K562 (cell line): Measurements from ENCODE around the gene TAL1. TPM values are rescaled to one million over a fixed set of nuclear protein-coding genes. Genes with fewer than 3 reads are reported as not detected.

ENCODE experiments used
- ARID3A ChIP-seq: IDR thresholded peaks from 2 replicates; pipeline ENCODE4 v1.6.1; 2012; ENCODE audit warnings: low read depth, low read length, improper control_type of control experiment, borderline replicate concordance
- HBP1 ChIP-seq: fragments of 450-650 bp; formaldehyde crosslinking; IDR thresholded peaks from 2 replicates; pipeline ENCODE4 v1.4.0; 2022; ENCODE audit warnings: missing genetic modification characterization
- MEF2A ChIP-seq: IDR thresholded peaks from 2 replicates; pipeline ENCODE4 v1.6.1; 2011; ENCODE audit warnings: low read depth, mild to moderate bottlenecking, low read length, moderate library complexity; ENCODE audit not compliant: control insufficient read depth
- ZBTB40 ChIP-seq, 2 experiments: fragments of 450-650 bp in 1 of 2; sonication (generic) in 1 of 2; formaldehyde crosslinking in 1 of 2; IDR thresholded peaks; 2 replicates each; pipeline versions ENCODE4 v1.7.1 to v1.9.0; 2016 to 2022; ENCODE audit warnings: inconsistent platforms in 1 of 2, mild to moderate bottlenecking in 1 of 2, missing genetic modification reagents in 1 of 2
- polyA plus RNA-seq, 8 experiments: library from polyadenylated mRNA; depleted of rRNA in 4 of 8; stranded (reverse) in 5 of 8; unstranded in 3 of 8; fragments of >200 nt; fragmentation: Nextera tagmentation in 2 of 8; fragmentation: Illumina TruSeq in 1 of 8; extraction: Ambion mirVana in 2 of 8; extraction: Trizol in 1 of 8; gene quantifications; 2 replicates each; pipeline versions ENCODE4 v1.2.1 to v1.2.3, GENCODE V29; 2011 to 2014; ENCODE audit warnings: inconsistent platforms in 1 of 8, missing spikeins in 1 of 8
- total RNA-seq, 7 experiments: library from RNA; depleted of rRNA in 6 of 7; stranded (reverse); fragments of >200 nt in 6 of 7; fragmentation: Illumina TruSeq in 2 of 7; extraction: Trizol in 2 of 7; gene quantifications; 2 replicates each; pipeline versions ENCODE4 v1.2.1 to v1.2.3, GENCODE V29; 2011 to 2021; ENCODE audit warnings: low replicate concordance in 1 of 7
- TF ChIP-seq, protein P1 (sequence below): IDR thresholded peaks from 3 replicates; pipeline ENCODE4 v1.6.1; 2011; ENCODE audit warnings: borderline replicate concordance, mild to moderate bottlenecking, moderate library complexity; ENCODE audit not compliant: insufficient read length; ENCODE audit errors: extremely low read depth
- TF ChIP-seq, protein P2 (sequence below): fragments of 450-650 bp; IDR thresholded peaks from one replicate; pipeline ENCODE4 v1.6.1; 2018; ENCODE audit warnings: mild to moderate bottlenecking, moderate library complexity; ENCODE audit not compliant: partially characterized antibody

TAL1 gene
- total and polyA plus RNA-seq, 9 of the 15 experiments (the other 6 are each of a cell fraction or from before 2014, with no cell fraction given): 18.5 to 106 (median 59.7) TPM

DNA sequence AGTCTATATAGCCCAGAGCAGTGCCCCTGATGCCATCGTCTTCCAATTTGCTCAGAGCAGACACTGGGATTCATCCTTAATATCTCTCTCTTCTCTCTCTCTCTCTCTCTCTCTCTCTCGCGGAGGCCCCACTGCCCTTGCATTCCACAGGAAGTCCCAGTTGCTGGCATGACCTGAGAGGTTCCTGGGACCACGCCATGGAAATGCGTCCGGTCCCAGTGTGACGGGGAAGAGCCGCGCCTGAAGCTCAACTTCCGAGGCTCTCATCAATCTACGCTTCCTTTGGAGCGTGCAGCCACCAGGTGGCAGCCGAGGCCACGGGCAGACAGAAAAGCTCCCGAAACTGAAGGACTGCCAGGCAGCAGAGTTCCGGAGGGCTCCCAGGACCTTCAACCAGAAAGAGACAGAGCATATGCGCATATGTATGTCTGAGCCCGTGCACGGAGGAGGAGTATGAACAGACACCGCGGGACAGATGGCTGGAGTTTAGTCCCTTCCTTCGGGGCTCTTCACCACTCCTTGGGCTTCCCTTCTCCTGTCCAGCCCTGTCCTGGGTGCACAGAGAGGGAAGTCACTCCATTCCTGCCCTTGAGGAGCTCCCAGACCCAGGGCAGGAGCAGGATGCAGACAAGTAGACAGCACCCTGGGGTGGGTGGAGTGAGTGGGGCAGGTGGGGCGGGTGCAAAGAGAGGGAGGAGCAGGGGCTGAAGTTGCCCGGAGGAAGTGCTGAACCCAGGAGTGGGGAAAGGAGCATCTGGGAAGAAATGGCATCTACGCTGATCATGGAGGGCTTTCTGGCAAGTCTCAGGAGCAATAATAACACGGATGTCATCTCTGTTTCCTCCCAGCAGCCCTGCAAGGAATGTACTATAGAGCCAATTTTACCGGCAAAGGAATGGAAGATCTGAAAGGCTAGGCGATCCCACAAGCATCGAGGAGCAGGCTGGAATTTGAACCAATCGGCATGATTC, 52.7 kb downstream of the TAL1 start (continued):
- TF ChIP-seq, protein P1, sequence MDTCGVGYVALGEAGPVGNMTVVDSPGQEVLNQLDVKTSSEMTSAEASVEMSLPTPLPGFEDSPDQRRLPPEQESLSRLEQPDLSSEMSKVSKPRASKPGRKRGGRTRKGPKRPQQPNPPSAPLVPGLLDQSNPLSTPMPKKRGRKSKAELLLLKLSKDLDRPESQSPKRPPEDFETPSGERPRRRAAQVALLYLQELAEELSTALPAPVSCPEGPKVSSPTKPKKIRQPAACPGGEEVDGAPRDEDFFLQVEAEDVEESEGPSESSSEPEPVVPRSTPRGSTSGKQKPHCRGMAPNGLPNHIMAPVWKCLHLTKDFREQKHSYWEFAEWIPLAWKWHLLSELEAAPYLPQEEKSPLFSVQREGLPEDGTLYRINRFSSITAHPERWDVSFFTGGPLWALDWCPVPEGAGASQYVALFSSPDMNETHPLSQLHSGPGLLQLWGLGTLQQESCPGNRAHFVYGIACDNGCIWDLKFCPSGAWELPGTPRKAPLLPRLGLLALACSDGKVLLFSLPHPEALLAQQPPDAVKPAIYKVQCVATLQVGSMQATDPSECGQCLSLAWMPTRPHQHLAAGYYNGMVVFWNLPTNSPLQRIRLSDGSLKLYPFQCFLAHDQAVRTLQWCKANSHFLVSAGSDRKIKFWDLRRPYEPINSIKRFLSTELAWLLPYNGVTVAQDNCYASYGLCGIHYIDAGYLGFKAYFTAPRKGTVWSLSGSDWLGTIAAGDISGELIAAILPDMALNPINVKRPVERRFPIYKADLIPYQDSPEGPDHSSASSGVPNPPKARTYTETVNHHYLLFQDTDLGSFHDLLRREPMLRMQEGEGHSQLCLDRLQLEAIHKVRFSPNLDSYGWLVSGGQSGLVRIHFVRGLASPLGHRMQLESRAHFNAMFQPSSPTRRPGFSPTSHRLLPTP: no peak
- no peak for TF ChIP-seq ARID3A
- TF ChIP-seq ZBTB40 (IDR thresholded peaks at IDR 0.05): peak; percentile 79
- TF ChIP-seq ZBTB40 (CRISPR knock-in tag; IDR thresholded peaks at IDR 0.05): no peak
- TF ChIP-seq, protein P2, sequence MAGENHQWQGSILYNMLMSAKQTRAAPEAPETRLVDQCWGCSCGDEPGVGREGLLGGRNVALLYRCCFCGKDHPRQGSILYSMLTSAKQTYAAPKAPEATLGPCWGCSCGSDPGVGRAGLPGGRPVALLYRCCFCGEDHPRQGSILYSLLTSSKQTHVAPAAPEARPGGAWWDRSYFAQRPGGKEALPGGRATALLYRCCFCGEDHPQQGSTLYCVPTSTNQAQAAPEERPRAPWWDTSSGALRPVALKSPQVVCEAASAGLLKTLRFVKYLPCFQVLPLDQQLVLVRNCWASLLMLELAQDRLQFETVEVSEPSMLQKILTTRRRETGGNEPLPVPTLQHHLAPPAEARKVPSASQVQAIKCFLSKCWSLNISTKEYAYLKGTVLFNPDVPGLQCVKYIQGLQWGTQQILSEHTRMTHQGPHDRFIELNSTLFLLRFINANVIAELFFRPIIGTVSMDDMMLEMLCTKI: no peak
- TF ChIP-seq MEF2A: no peak
- TF ChIP-seq HBP1 (CRISPR knock-in tag): 0 out of 2 replicates have a peak, but pooled peaks have one; percentile 7
